GM19239 (cell line): Measurements from ENCODE around the gene APOBEC3A.
A peak's percentile ranks its signal among the peaks of the same experiment; 100 is the strongest.
"Not testable (repeated sequence)": the region's sequence is repeated elsewhere in the genome, so short reads cannot be mapped to it uniquely, and the experiment has no call there.

Experiments
- DNase-seq: peaks from one replicate; pipeline ENCODE4 v3.0.0; 2011; ENCODE audit warnings: low spot score; ENCODE audit not compliant: insufficient read length
- FAIRE-seq: peaks from 2 replicates; lab custom pipeline; 2011; peaks lifted over from hg19 to GRCh38; lab: Jason Lieb, UNC

The APOBEC3A gene

DNA sequence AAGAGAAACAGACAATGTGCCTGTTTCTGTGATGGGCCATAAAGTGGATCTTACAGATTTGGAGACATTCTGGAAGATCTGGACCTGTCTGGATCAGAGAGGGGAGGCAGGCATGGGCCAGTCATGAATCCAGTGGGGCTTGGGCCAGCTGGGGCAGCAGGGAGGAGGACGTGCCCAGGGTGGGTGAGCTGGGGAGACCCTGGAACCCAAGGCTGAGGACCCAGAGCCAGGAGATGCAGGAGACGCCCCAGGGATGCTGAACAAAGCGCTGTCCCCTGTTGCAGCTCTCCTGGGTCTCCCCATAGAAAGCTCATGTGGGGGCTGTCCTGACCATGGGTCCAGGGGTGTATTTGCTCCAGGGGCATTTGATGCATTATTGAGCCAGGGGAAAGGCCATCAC is 1.5 kb upstream of the APOBEC3A start:
- FAIRE-seq (no peak), DNase-seq (no peak)

DNA sequence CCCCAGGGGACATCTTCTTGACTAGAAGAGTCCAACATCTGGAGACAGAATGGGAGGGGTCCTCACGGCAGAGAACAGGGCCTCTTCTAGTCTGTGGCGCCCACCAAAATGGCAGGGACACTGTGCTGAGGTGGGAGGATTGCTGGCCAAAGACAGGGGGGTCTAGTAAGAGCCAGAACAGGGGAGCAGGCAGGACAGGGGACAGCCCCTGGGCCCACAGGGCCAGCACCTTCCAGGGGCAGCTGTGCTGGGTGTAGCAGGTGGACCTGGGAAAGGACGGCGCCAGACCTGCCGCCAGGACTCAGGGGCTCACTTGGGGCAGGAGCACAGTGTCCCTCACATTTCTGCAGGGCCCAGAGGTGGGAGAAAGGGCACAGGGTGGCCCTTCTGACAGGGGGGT is 858 bp upstream of the APOBEC3A start:
- no peak for DNase-seq
- no peak for FAIRE-seq

GRCh38 chr22:38957808-38958650 is 620 bp downstream of the APOBEC3A start:
- FAIRE-seq, result peak; percentile 18
- DNase-seq, result no peak

DNA sequence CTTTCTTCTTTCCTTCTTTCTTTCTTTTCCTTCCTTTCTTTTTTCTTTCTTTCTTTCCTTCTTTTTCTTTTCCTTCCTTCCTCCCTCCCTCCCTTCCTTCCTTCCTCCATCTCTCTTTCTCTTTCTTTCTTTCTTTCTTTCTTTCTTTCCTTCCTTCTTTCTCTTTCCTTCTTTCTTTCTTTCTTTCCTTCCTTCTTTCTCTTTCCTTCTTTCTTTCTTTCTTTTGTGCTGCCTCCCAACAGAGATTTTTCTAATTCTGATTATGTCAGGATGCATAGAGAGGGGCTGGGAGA is 1.2 kb downstream of the APOBEC3A start:
- DNase-seq, FAIRE-seq: not testable (repeated sequence)

- DNase-seq (no peak), FAIRE-seq (no peak)
Observed at GRCh38 chr22:38959590-38959989, 2.2 kb downstream of the APOBEC3A start.

GRCh38 chr22:38960673-38961072 is 3.3 kb downstream of the APOBEC3A start:
- not testable (repeated sequence) for DNase-seq, FAIRE-seq

- FAIRE-seq, result peak; percentile 47
- DNase-seq, result not testable (repeated sequence)
Observed at GRCh38 chr22:38963291-38963738, 5.9 kb downstream of the APOBEC3A start.

DNA sequence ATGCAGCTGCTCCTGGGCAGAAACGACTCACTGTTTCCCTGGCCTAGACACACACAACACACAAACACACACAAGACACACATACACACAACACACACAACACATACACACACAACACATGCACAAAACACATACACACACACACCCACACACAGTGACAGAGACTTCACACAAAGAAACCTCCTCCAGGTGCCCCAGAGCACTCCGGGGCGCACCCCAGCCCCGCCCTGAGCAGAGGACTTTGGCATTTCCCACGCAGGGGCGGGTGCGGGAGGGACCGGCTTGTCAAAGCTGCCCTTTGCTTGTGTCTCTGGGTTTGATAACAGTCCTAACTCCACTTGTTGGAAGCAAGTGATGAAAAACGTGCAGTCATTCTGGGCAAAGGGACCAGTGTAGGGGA is 6.5 kb downstream of the APOBEC3A start:
- DNase-seq (no peak), FAIRE-seq (no peak)

- FAIRE-seq (no peak), DNase-seq (no peak)
Observed at GRCh38 chr22:38964306-38964705, 6.9 kb downstream of the APOBEC3A start.

GRCh38 chr22:38964989-38965388 is 7.6 kb downstream of the APOBEC3A start:
- no peak for FAIRE-seq

GRCh38 chr22:38965614-38966379 is 8.4 kb downstream of the APOBEC3A start:
- no peak for FAIRE-seq
- DNase-seq, result no peak

More at GRCh38 chr22:38964989-38965388, 7.6 kb downstream of the APOBEC3A start:
- DNase-seq, result no peak

DNA sequence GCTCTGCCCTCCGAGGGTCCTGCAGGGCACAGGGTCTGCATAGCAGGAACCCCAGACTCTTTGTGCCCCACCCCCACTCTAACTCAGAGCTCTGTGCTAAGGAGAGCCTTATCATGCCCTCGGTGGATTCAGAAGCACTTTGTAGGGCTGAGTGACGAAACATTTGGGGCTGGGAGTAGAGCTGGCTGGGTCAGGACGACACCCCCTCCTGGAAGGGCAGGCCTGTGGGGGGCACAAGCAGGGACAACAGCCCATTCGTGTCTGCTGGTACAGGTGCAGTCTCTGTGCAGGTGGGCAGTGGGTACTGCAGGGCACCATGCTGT is 8.9 kb downstream of the APOBEC3A start:
- no peak for DNase-seq
- no peak for FAIRE-seq

GRCh38 chr22:38966942-38967341 is 9.5 kb downstream of the APOBEC3A start:
- DNase-seq (no peak), FAIRE-seq (no peak)

- DNase-seq (no peak), FAIRE-seq (peak; percentile 66)
Observed at GRCh38 chr22:38967451-38968450, 10.3 kb downstream of the APOBEC3A start.

DNA sequence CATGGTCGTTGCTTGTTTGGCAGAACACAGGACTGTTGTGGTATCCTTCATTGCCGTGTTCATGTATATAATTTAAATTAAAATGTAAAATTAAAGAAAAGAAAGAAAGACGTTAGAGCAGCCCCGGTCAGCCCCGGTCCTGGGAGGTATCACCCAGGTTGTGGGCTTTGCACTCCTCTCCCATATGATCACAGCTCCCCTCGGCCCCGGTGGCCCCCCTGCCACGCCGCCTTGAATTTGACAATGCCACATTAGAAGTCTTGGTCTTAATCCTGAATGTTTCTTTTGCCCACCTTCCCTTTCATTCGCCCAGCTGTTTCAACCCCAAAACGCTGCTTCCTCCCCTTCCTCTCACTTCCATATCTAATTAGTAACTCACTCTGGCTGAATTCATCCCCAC is 11.4 kb downstream of the APOBEC3A start:
- DNase-seq, result no peak
- FAIRE-seq, result peak; percentile 26

- DNase-seq (no peak), FAIRE-seq (no peak)
Observed at GRCh38 chr22:38970551-38970950, 13.1 kb downstream of the APOBEC3A start.

- FAIRE-seq, result no peak
Observed at GRCh38 chr22:38971202-38971601, 13.8 kb downstream of the APOBEC3A start.

DNA sequence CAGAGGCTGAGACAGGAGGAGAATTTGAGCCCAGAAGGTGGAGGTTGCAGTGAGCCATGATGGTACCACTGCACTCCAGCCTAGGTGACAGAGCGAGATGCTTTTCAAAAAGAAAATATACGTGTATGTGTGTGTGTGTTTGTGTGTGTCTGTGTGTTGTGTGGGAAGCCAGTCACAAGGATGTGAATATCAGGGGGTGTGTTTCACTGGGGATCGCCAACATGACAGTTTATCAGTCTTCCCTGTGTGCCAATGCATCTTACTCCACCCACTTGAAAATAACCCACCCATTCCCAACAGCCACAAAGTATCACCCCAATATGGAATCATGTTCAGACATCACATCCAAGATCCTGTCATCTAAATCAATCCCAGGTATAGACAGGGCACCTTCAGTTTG is 14.4 kb downstream of the APOBEC3A start:
- no peak for DNase-seq
- FAIRE-seq, result no peak

More at GRCh38 chr22:38971202-38971601, 13.8 kb downstream of the APOBEC3A start:
- DNase-seq, result no peak

DNA sequence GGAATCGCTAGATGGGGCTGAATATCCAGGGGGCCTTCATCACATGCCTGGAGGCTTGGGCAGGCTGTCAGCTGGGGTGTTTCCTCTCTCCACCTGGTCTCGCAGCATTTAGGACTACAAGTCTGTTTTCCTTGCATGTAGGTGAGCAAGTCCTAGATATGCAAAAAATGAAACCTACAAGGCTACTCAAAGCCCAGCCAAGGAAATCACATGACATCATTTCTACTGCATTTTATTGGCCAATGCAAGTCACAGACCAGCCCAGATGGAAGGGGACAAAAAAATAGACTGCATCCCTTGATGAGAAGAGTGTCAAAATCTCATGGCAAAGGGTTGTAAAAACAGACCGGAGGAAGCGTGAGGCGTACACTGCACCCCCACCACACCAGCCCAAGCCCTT is 15.1 kb downstream of the APOBEC3A start:
- FAIRE-seq (no peak), DNase-seq (no peak)
